ENCODE data around the gene IL22RA1.

DNA sequence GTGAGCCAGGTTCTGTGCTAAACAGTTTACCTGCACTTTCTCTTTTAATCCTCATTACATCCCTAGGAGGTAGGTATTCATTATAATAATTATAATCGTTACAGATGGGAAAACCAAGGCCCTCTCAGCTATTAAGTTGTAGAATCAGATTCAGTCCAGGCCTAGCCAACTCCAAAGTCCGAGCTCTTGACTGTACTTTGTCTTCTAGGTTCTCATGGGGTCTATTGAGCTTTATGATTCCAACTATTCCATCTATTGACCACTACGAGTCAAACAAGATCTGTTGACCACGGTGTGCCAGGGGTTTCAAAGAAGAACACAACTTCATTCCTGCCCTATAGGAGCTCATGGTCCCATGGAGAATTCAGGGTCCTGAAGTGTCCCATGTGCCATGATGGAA lies 42.1 kb upstream of the IL22RA1 start:
- TF ChIP-seq, protein P1, sequence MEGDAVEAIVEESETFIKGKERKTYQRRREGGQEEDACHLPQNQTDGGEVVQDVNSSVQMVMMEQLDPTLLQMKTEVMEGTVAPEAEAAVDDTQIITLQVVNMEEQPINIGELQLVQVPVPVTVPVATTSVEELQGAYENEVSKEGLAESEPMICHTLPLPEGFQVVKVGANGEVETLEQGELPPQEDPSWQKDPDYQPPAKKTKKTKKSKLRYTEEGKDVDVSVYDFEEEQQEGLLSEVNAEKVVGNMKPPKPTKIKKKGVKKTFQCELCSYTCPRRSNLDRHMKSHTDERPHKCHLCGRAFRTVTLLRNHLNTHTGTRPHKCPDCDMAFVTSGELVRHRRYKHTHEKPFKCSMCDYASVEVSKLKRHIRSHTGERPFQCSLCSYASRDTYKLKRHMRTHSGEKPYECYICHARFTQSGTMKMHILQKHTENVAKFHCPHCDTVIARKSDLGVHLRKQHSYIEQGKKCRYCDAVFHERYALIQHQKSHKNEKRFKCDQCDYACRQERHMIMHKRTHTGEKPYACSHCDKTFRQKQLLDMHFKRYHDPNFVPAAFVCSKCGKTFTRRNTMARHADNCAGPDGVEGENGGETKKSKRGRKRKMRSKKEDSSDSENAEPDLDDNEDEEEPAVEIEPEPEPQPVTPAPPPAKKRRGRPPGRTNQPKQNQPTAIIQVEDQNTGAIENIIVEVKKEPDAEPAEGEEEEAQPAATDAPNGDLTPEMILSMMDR (IDR thresholded peaks at IDR 0.05), result no peak
- TF ChIP-seq POLR2A (IDR thresholded peaks at IDR 0.05; ENCODE audit: low read depth), result no peak
- TF ChIP-seq EP300 (IDR thresholded peaks at IDR 0.05), result no peak
- no peak for TF ChIP-seq POLR2AphosphoS5 (IDR thresholded peaks at IDR 0.05)

Data from esophagus muscularis mucosa (tissue), 4 donors.